Raji (cell line): ENCODE measurements around the gene SLC41A3.

ENCODE experiments used
- POLR2A ChIP-seq: IDR thresholded peaks from 2 replicates; pipeline ENCODE4 v1.6.1; 2011; ENCODE audit warnings: low read depth, low read length, control low read depth; ENCODE audit not compliant: insufficient read depth

The SLC41A3 gene

GRCh38 chr3:126082362-126083137 is 1.4 kb downstream of the SLC41A3 start:
- TF ChIP-seq POLR2A: no peak; the same call in 1 of the 2 replicates

- peak; percentile 41; the same call in 1 of the 2 replicates for TF ChIP-seq POLR2A
Observed at GRCh38 chr3:126081618-126082361, 2.1 kb downstream of the SLC41A3 start.

- TF ChIP-seq POLR2A: no peak
Observed at GRCh38 chr3:126080970-126081369, 3.0 kb downstream of the SLC41A3 start.

- no peak for TF ChIP-seq POLR2A
Observed at GRCh38 chr3:126078866-126079265, 5.1 kb downstream of the SLC41A3 start.

- no peak for TF ChIP-seq POLR2A
Observed at GRCh38 chr3:126077754-126078153, 6.2 kb downstream of the SLC41A3 start.

- TF ChIP-seq POLR2A: no peak
Observed at GRCh38 chr3:126076140-126076539, 7.8 kb downstream of the SLC41A3 start.

- TF ChIP-seq POLR2A: no peak
Observed at GRCh38 chr3:126070146-126070545, 13.8 kb downstream of the SLC41A3 start.

GRCh38 chr3:126067959-126068358 is 16.0 kb downstream of the SLC41A3 start:
- TF ChIP-seq POLR2A: no peak

- no peak for TF ChIP-seq POLR2A
Observed at GRCh38 chr3:126065876-126066275, 18.0 kb downstream of the SLC41A3 start.

- TF ChIP-seq POLR2A: no peak
Observed at GRCh38 chr3:126064627-126065258, 19.2 kb downstream of the SLC41A3 start.

GRCh38 chr3:126063358-126063965 is 20.5 kb downstream of the SLC41A3 start:
- TF ChIP-seq POLR2A: no peak

GRCh38 chr3:126061301-126062032 is 22.5 kb downstream of the SLC41A3 start:
- TF ChIP-seq POLR2A: no peak

- TF ChIP-seq POLR2A: no peak
Observed at GRCh38 chr3:126060613-126061145, 23.2 kb downstream of the SLC41A3 start.

GRCh38 chr3:126058666-126059065 is 25.3 kb downstream of the SLC41A3 start:
- TF ChIP-seq POLR2A: no peak
